ENCODE data around the gene KLHL26.

DNA sequence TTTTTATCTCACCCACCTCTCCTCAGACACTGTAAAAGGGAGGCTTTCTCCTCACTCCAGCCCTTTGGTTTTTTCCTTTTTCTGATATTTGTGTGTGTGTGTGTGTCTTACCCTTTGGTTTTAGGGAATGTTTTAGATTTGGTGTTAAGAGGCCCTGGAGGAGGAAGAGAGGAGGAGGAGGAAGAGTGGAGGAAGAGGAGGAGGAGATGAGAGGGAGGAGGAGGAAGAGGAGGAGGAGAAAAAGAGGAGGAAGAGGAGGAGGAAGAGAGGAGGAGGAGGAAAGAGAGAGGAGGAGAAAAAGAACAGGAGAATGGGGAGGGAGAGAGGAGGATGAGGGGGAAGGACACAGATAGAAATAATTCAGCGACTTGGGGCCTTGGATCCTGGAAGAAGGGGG is 10.5 kb downstream of the KLHL26 start:
- TF ChIP-seq, protein P1, sequence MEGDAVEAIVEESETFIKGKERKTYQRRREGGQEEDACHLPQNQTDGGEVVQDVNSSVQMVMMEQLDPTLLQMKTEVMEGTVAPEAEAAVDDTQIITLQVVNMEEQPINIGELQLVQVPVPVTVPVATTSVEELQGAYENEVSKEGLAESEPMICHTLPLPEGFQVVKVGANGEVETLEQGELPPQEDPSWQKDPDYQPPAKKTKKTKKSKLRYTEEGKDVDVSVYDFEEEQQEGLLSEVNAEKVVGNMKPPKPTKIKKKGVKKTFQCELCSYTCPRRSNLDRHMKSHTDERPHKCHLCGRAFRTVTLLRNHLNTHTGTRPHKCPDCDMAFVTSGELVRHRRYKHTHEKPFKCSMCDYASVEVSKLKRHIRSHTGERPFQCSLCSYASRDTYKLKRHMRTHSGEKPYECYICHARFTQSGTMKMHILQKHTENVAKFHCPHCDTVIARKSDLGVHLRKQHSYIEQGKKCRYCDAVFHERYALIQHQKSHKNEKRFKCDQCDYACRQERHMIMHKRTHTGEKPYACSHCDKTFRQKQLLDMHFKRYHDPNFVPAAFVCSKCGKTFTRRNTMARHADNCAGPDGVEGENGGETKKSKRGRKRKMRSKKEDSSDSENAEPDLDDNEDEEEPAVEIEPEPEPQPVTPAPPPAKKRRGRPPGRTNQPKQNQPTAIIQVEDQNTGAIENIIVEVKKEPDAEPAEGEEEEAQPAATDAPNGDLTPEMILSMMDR (IDR thresholded peaks at IDR 0.05) = no peak
- TF ChIP-seq ZFX (IDR thresholded peaks at IDR 0.05; ENCODE audit: borderline replicate concordance) = no peak
